Stimulated activated CD4-positive, alpha-beta T cell treated with anti-CD3 and anti-CD28 coated beads, TNF-alpha, amount 100 ng/mL, for 48 hours (primary cell): ENCODE data around the gene ITPK1.

Experiments used
- DNase-seq, 3 donors: peaks; one replicate each; pipeline ENCODE4 v3.0.0-alpha.2; 2020; ENCODE audit warnings: low read depth in 3 of 3

The ITPK1 gene

GRCh38 chr14:93044556-93044955, 71.2 kb downstream of the ITPK1 start:
- DNase-seq = no peak

- DNase-seq = no peak
Observed at GRCh38 chr14:93044121-93044520, 71.6 kb downstream of the ITPK1 start.

GRCh38 chr14:93042968-93043940, 72.5 kb downstream of the ITPK1 start:
- DNase-seq = no peak

GRCh38 chr14:93041830-93042229, 73.9 kb downstream of the ITPK1 start:
- no peak for DNase-seq

- DNase-seq = no peak
Observed at GRCh38 chr14:93040982-93041381, 74.7 kb downstream of the ITPK1 start.

- no peak for DNase-seq
Observed at GRCh38 chr14:93040443-93040842, 75.3 kb downstream of the ITPK1 start.

- DNase-seq = no peak
Observed at GRCh38 chr14:93039649-93040315, 75.9 kb downstream of the ITPK1 start.

GRCh38 chr14:93037351-93037750, 78.4 kb downstream of the ITPK1 start:
- DNase-seq = no peak

GRCh38 chr14:93036652-93037345, 78.9 kb downstream of the ITPK1 start:
- no peak for DNase-seq

GRCh38 chr14:93035917-93036651, 79.6 kb downstream of the ITPK1 start:
- no peak for DNase-seq

- no peak for DNase-seq
Observed at GRCh38 chr14:93035585-93035916, 80.2 kb downstream of the ITPK1 start.

- no peak for DNase-seq
Observed at GRCh38 chr14:93034671-93034994, 81.1 kb downstream of the ITPK1 start.

GRCh38 chr14:93033983-93034670, 81.6 kb downstream of the ITPK1 start:
- DNase-seq = no peak

GRCh38 chr14:93033084-93033982, 82.4 kb downstream of the ITPK1 start:
- no peak for DNase-seq

- no peak for DNase-seq
Observed at GRCh38 chr14:93032421-93032936, 83.2 kb downstream of the ITPK1 start.

GRCh38 chr14:93031505-93032315, 84.0 kb downstream of the ITPK1 start:
- no peak for DNase-seq

GRCh38 chr14:93030761-93031160, 85.0 kb downstream of the ITPK1 start:
- DNase-seq = no peak

GRCh38 chr14:93029911-93030508, 85.7 kb downstream of the ITPK1 start:
- no peak for DNase-seq

GRCh38 chr14:93029417-93029816, 86.3 kb downstream of the ITPK1 start:
- DNase-seq = no peak
